HG02943 (cell line): ENCODE results near the gene ANKRD49.

Experiments
- ATAC-seq: cut with Tn5 transposase; IDR thresholded peaks from one replicate; pipeline ENCODE4 v1.9.1; 2021; ENCODE audit warnings: mild to moderate bottlenecking, low read depth, moderate library complexity; ENCODE audit not compliant: unreplicated experiment

The ANKRD49 gene

DNA sequence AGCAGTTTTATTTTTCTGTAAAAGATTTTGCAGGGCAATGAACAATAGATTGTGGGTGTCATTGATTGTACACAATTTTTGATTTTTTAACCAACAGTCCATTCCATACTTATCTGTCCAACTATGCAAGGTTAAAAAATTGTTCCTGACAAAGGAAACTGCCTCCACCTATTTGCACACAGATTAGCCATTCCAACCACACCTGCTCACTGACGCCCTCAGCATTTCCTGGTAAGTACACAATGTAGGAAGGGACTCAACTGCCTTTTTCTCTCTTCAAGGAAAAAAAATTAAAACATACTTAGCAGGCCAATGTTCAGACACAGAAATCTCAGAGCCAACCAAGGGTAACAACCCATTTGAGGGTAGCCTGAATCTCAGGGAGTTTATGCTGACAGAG, 45.6 kb downstream of the ANKRD49 start:
- ATAC-seq: no peak

DNA sequence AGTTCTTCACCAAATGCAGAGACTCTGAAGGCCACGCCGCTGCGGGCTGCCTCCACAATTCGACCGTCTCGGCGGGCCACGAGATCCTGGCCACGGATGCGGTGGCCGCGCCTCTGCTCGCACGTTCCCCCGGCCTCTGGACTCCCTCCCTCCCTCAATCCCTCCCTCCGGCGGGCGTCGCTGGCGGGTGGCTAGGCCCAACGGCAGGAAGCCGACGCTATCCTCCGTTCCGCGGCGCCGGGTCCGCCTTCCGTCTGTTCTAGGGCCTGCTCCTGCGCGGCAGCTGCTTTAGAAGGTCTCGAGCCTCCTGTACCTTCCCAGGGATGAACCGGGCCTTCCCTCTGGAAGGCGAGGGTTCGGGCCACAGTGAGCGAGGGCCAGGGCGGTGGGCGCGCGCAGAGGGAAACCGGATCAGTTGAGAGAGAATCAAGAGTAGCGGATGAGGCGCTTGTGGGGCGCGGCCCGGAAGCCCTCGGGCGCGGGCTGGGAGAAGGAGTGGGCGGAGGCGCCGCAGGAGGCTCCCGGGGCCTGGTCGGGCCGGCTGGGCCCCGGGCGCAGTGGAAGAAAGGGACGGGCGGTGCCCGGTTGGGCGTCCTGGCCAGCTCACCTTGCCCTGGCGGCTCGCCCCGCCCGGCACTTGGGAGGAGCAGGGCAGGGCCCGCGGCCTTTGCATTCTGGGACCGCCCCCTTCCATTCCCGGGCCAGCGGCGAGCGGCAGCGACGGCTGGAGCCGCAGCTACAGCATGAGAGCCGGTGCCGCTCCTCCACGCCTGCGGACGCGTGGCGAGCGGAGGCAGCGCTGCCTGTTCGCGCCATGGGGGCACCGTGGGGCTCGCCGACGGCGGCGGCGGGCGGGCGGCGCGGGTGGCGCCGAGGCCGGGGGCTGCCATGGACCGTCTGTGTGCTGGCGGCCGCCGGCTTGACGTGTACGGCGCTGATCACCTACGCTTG, 50.2 kb downstream of the ANKRD49 start, which contains the start of gene FUT4:
TSS of gene FUT4 (plus strand) at position 227 of the 951 bp plus-strand sequence. CDS start at position 440, 213 bp downstream.
- ATAC-seq: peak; percentile 84

DNA sequence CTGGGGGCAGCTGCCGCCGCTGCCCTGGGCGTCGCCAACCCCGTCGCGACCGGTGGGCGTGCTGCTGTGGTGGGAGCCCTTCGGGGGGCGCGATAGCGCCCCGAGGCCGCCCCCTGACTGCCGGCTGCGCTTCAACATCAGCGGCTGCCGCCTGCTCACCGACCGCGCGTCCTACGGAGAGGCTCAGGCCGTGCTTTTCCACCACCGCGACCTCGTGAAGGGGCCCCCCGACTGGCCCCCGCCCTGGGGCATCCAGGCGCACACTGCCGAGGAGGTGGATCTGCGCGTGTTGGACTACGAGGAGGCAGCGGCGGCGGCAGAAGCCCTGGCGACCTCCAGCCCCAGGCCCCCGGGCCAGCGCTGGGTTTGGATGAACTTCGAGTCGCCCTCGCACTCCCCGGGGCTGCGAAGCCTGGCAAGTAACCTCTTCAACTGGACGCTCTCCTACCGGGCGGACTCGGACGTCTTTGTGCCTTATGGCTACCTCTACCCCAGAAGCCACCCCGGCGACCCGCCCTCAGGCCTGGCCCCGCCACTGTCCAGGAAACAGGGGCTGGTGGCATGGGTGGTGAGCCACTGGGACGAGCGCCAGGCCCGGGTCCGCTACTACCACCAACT, 51.0 kb downstream of the ANKRD49 start:
- peak; percentile 2 for ATAC-seq

- no peak for ATAC-seq
These were observed 51.7 kb downstream of the ANKRD49 start for GRCh38 chr11:94545264-94546161.

- ATAC-seq: no peak
These were observed 52.3 kb downstream of the ANKRD49 start for GRCh38 chr11:94546162-94546470.

GRCh38 chr11:94546886-94547285, 53.1 kb downstream of the ANKRD49 start:
- ATAC-seq: no peak

GRCh38 chr11:94549146-94549545, 55.4 kb downstream of the ANKRD49 start:
- no peak for ATAC-seq
